HL-60/S4 treated with retinoic acid at 250 ng/mL for 4 days and 3 days (cell line): ENCODE results near the gene ADAM19.

ENCODE experiments used
- in situ Hi-C: fragments of 300-500 bp; cut with MboI; formaldehyde crosslinking; loops from 2 replicates; pipeline ENCODE4 v1.7.0; 2022; ENCODE audit warnings: low sequenced_read_pairs

ADAM19 gene

DNA sequence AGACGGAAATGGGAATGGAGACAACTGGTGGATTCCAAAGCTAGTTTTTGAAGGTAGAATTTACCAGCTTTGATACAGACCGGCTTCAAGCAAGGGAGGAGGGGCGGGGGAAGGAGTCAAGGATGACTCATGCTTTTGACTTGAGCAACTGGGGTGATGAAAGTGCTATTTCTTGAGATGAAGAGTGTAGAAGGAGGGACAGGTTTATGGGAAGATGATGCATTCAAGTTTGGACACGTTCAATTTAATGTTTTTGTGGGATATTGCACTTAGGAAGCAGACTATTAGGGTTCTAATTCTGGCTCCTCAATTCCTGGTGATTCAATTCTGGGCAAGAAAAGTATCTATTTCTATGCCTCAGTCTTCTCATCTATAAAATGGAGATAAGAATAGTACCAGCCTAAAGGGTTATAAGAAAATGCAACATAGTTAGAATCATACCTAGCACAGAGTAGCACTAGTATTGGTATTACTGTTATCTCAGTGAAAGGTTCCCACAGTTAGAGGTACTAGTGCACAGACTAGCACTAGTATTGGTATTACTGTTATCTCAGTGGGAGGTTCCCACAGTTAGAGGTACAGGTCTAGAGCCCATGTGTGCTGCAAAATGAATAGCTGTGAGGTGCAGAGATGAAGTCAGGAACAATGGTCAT, 110.9 kb downstream of the ADAM19 start:
- in situ Hi-C loops: no loop called here

DNA sequence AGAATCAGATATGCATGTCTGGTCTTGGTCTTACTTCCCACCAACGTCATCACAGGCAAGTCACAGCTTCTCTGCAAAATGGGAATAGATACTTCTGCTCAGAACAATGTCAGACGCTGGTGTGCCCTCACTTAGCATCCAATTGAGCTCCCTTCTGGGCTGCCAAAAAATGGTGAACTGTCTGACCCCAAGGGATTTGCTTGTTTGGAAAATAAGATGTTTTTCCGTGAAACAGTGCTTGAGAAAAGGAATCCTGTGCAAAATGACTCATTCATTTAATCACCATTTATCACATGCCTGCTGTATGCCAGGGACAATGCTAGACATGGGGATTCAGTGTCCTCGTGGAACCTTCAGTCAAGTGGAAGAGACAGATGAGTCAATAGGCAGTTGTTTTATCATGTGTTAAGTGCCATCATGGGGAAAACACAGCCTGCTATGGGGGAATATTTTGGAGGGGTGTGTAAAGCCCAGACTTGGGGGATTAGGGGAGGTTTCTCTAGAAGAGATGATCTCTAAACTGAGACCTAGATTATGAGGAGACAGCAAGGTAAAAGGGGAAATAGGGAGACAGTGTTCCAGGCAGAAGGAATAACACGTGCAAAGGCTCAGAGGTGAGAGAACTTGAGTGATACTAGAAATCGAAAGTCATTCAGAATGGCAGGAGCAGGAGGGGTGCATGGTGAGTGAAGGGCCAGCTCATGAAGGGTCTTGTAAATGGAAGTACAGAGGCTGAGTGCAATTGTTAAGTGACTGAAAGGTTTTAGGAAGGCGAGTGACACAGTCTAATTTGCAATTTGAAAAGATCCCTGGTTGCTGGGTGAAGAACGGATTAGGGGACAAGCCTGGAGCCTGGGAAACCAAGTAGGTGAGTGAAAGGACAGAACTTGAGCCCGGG, 111.7 kb downstream of the ADAM19 start:
- in situ Hi-C loops: no loop called here

- in situ Hi-C loops: no loop called here
Observed at GRCh38 chr5:157463081-157463480, 112.5 kb downstream of the ADAM19 start.

DNA sequence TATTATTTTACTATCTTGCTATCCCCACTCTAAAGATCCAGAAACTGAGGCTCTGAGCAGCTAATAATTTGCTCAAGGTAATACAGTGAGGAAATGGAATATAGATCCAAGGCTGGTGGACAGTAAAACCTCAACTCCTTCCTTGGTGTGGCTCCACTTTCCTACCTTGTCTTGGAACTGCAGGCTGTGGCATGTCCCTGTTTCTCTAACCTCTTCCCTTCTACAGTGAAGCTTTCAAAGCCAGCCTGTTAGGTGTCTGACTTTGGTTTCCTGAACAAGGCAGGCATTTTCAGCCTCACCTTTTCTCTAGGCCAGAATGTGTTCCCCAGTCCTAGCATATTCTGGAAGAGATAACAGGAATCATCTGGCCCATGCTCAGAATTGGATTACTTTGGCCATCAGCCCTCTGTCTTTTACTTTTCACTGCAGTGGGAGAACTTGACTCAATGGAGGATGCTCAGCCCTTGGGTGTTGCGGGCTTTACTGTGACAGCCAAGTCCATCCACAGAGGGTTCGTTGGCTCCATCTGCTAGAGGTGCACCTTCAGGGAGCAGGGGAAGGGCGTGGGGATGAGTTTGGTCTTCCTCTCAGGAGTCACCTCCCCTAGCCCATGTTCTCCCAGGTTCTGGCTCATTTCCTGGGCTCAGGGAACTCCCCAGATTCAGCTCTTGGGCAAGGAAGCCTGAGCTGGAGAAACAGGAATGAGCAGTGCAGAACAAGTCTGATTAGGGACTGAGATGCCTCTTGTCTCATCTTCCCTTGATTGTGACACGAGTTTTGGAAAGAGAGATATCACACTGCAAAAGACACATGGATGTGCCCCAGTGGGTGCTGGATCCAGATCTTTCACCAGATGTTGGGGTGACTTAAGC, 114.4 kb downstream of the ADAM19 start:
- in situ Hi-C loops: no loop called here

DNA sequence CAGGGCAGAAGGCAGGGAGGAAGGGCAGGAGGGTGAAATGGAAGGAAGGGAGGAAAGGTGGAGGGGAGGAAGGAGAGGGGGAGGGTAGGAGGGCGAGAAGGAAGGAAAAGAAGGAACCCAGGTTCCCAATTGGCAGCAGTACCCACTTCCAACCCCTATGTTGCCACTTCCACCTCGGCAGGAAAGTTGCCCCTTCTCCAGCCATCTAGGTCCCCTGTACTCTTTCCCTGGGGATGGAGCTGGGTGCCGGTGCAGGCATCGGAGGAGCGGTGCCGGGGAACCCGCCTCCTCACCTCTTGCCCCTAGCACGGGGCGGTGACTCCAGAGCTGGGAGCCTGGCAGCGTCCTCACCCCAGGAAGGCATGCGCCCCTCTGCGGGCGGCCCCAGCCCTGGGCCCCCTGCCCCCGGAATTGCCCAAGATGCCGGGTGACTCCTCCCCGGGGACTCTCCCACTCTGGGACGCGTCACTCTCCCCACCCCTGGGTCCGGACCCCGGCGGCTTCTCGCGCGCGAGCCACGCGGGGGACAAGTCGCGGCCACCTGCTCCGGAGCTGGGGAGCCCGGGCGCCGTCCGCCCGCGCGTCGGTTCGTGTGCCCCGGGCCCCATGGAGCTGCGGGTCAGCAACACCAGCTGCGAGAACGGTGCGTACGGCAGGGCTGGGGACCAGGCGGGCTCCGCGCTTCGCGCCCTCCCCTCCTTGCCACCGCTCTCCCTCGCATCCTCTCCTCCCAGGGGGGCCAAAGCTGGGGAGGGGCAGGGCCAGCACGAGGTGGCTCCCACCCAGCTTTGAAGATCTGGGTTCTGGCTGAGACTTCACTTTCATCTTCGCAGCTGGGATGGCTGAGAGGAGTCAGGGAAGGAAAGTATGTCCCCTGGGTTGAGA, 115.6 kb downstream of the ADAM19 start, which contains the start of gene NIPAL4:
NIPAL4 (plus strand) TSS at position 499 of the 885 bp plus-strand sequence; CDS start at position 607, 108 bp downstream.
- in situ Hi-C loops: no loop called here

GRCh38 chr5:157458835-157459234, 116.7 kb downstream of the ADAM19 start:
- in situ Hi-C loops: no loop called here

DNA sequence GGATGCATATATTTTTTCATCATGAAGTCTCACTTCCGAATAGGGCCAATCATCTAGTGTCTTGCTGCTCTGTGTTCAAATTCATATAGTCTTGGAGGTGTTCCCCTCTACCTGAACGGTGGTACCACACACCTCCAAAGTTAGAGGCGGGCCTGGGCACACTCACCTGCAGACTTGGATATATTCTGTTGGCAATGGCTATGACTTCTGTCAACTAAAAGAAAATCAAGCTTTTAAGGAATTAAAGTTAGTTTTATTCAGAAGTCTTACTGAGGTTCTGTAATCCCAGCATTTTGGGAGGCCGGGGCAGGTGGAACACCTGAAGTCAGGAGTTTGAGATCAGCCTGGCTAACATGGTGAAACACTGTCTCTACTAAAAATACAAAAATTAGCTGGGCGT, 118.2 kb downstream of the ADAM19 start:
- in situ Hi-C loops: no loop called here

GRCh38 chr5:157456301-157456700, 119.3 kb downstream of the ADAM19 start:
- in situ Hi-C loops: no loop called here

DNA sequence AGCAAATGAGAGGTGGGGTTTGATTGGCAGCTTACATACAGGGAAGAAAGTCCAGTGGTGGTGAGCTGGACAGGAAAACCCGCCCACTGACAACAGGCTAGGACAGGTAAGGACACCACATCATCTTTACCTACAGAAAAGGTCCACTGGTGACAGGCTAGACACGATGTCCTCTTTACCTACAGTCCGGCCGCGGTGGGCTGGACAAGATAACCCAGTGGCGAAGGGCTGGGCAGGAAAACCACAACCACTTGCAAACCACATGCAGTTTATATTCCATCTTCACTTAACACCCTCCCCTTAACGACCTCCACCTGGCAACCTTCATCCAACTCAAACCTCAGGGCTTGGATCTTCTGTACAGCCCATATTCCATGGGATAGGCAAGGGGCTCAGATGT, 120.5 kb downstream of the ADAM19 start:
- in situ Hi-C loops: no loop called here

- in situ Hi-C loops: no loop called here
Observed at GRCh38 chr5:157454273-157454672, 121.3 kb downstream of the ADAM19 start.

DNA sequence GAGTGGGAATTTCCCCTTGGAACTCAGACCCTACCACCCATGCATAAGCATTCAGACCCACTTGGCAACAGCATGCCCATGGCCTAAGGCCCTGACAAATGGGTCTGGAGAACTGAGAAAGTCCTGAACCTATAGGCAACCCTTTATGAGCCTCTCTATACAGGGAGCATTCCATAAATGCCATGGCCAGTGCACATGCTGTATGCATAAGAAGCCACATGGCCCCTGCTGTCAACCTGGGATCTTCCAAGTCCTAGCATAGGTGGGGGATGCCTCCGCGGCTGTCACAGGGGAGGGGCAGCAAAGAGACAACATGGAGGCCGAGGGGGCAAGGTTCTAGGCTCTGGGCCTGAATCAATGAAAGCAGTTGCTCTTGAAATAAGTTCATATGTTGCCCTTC, 123.8 kb downstream of the ADAM19 start:
- in situ Hi-C loops: no loop called here

DNA sequence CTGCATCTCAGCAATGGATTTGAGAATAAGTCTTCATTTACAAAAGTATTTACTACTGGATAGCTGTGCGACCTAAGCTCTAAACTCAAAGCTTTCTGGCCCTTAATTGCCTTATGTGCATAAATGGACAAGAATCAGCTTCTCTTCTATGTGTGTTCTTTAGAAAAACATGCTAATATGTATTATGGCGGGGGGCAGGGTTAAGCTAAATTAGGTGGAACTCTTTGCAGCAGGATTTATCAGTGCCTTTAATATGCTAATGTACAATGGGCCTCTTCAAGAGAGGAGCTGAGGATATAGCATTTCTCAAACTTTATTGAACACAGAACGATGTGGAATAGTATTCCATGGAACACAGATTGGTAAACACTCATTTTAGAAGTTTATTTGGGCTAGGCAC, 125.6 kb downstream of the ADAM19 start:
- in situ Hi-C loops: no loop called here

DNA sequence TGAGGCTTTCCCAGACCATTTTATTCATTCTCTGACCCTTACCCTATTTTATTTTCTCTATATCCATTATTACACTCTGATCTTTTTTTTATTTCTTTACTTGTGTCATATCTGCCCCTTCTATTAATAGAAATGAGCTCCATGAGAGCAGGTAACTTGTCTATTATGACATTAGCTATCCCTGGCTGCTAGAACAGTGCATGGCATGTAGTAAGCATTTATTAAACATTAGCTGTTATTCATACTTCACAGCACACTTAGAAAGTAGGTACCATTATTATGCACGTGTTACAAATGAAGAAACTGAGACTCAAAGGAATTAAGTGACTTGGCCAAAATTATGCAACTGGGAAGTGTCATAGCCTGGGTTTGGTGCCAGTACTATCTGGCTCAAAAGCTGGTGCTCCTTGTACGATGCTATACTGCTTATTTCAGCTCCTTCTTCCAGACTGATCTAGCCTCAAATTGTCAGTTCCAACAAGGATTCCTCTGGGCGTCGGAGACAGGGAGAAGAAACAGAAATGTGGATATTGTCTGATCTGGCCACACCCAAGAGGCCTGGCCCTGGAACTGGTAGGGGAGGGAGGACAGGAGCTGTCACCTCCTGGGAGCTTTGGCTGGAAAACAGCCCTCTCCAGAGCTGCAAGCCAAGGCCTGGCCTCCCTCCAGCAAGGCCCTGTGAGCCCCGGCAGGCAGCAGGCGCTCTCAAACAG, 126.4 kb downstream of the ADAM19 start:
- in situ Hi-C loops: no loop called here

DNA sequence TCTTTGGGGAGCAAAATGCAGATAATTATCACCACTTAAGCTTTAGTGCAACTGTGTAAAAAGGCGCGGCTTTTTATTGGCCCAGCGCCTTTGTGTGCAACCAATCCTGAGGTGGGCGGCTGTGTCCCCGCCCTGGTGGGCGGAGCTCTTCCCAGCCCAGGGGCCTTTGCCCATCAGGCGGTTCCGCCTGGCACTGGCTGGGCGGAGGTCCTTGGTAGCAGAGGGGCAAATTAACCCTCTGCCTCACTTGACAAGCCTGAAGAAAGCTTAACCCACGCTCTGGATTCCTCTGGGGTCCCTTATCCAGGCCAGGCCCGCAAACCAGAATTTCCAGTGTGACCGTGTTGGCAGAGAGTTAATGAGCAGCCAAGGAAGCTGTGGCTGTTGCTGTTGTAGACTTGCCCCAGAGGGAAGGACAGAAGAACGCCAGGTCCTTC, 128.4 kb downstream of the ADAM19 start:
- in situ Hi-C loops: no loop called here

GRCh38 chr5:157446412-157446935, 129.1 kb downstream of the ADAM19 start:
- in situ Hi-C loops: no loop called here

DNA sequence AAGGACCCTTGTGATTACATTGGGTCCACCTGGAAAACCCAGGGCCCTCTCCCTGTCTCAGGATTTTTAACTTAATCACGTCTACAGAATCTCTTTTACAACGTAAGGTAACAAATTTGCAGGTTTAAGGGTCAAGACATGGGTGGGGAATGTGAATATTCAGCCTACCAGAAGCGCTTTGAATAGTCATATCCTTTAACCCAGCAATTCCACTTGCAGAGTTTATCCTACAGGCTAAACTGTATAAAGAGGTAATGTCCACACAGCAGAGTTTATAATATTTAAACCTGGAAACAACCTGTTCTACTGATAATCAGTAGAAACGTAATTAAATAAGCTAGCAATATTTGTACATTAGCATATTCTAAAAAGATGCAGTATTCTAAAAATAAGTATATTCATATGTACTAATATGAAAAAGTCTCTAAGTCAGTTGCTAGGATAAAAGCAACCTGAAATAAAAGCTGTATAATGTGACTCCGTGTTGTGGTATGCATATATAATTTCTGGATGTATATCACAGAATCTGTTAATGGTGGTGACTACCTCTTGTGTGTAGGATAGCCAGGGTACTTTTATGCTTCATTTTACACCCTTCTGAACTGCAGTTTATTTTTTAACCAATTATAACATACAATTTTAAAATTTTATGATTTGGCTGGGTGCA, 129.7 kb downstream of the ADAM19 start:
- in situ Hi-C loops: no loop called here

DNA sequence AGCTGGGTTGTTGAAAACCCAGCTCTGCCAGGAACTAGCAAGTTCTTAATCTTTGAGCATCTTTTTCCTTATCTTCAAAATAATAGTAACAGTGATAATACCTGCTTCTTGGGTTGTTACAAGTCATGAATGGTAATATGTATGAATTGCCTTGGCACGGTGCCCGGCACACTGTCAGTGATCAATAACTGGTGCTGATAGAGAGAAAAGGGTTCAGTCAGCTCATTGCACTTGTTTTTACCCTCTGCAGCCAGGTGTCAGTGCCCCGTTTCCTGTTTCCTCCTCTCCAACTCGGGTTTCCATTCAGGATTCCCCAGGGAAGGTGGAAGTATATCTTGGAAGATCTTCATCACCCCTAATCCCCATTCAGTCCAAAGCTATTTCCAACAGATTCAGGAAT, 131.4 kb downstream of the ADAM19 start:
- in situ Hi-C loops: no loop called here

GRCh38 chr5:157443041-157443549, 132.5 kb downstream of the ADAM19 start:
- in situ Hi-C loops: no loop called here

GRCh38 chr5:157434096-157434495, 141.5 kb downstream of the ADAM19 start:
- in situ Hi-C loops: no loop called here
